Glomerular visceral epithelial cell (primary cell): ENCODE results near the gene CAMK2B.
"Not testable (repeated sequence)": the region's sequence is repeated elsewhere in the genome, so short reads cannot be mapped to it uniquely, and the experiment has no call there.

Experiments used
- DNase-seq: peaks from one replicate; pipeline ENCODE4 v3.0.0-alpha.2; 2016; ENCODE audit errors: extremely low spot score

Gene CAMK2B

GRCh38 chr7:44217852-44218402, 107.5 kb downstream of the CAMK2B start:
- DNase-seq: no peak

- DNase-seq: no peak
Measured at GRCh38 chr7:44217223-44217714, 108.1 kb downstream of the CAMK2B start.

- no peak for DNase-seq
Measured at GRCh38 chr7:44216521-44217222, 108.7 kb downstream of the CAMK2B start.

GRCh38 chr7:44216019-44216418, 109.4 kb downstream of the CAMK2B start:
- no peak for DNase-seq

- DNase-seq: no peak
Measured at GRCh38 chr7:44215531-44215930, 109.9 kb downstream of the CAMK2B start.

- DNase-seq: no peak
Measured at GRCh38 chr7:44213877-44214388, 111.5 kb downstream of the CAMK2B start.

GRCh38 chr7:44213206-44213876, 112.1 kb downstream of the CAMK2B start:
- DNase-seq: no peak

GRCh38 chr7:44212581-44213184, 112.7 kb downstream of the CAMK2B start:
- DNase-seq: no peak

- DNase-seq: no peak
Measured at GRCh38 chr7:44212018-44212417, 113.4 kb downstream of the CAMK2B start.

- DNase-seq: no peak
Measured at GRCh38 chr7:44211126-44211675, 114.2 kb downstream of the CAMK2B start.

- DNase-seq: no peak
Measured at GRCh38 chr7:44210107-44210506, 115.3 kb downstream of the CAMK2B start.

GRCh38 chr7:44208085-44208484, 117.3 kb downstream of the CAMK2B start:
- DNase-seq: no peak

GRCh38 chr7:44206008-44206407, 119.4 kb downstream of the CAMK2B start:
- DNase-seq: no peak

GRCh38 chr7:44201813-44202212, 123.6 kb downstream of the CAMK2B start:
- DNase-seq: no peak

- peak; percentile 95 for DNase-seq
Measured at GRCh38 chr7:44200699-44201461, 124.5 kb downstream of the CAMK2B start, which contains the start of gene YKT6. Gene YKT6, plus strand, starts transcription at chr7:44200978. Its CDS starts 158 bp downstream, at chr7:44201136.

GRCh38 chr7:44200163-44200562, 125.2 kb downstream of the CAMK2B start:
- DNase-seq: not testable (repeated sequence)

- DNase-seq: no peak
Measured at GRCh38 chr7:44197474-44197873, 127.9 kb downstream of the CAMK2B start.

- peak; percentile 56 for DNase-seq
Measured at GRCh38 chr7:44196450-44196872, 128.9 kb downstream of the CAMK2B start.

GRCh38 chr7:44195889-44196288, 129.5 kb downstream of the CAMK2B start:
- DNase-seq: no peak

- no peak for DNase-seq
Measured at GRCh38 chr7:44194562-44195145, 130.7 kb downstream of the CAMK2B start.

- DNase-seq: no peak
Measured at GRCh38 chr7:44194069-44194468, 131.3 kb downstream of the CAMK2B start.
